ENCODE data around the gene BAG1.

DNA sequence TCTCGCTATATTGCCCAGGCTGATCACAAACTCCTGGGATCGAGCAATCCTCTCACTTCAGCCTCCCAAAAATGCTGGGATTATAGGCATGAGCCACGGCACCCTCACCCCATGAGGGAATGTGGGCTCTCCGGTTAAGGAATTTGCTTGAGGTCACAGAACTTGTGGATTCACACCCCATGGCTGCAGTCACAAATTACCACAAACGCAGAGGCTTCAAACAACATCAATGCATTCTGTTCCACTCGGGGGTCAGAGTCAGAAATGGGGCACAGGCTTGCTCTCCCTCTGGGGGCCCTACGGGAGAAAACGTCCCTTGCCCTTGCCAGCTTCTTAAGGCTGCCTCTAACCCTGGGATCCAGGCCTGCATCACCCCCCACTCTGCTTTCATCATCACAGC is 36.8 kb downstream of the BAG1 start:
- TF ChIP-seq CTCF (conservative IDR thresholded peaks at IDR 0.05; ENCODE audit: low read depth in 2 of 2) (no peak), REST (IDR thresholded peaks at IDR 0.05; ENCODE audit: unreplicated experiment) (no peak), POLR2AphosphoS5 (IDR thresholded peaks at IDR 0.05; ENCODE audit: low read depth) (no peak), EZH2phosphoT487 (IDR thresholded peaks at IDR 0.05; ENCODE audit: unreplicated experiment) (no peak), CREB1 (CRISPR knock-in tag; IDR thresholded peaks at IDR 0.05; ENCODE audit: low read depth) (no peak), EZH2 (IDR thresholded peaks at IDR 0.05; ENCODE audit: low read depth, unreplicated experiment) (no peak), NANOG (IDR thresholded peaks at IDR 0.05; ENCODE audit: borderline replicate concordance) (no peak), STAT1 (IDR thresholded peaks at IDR 0.05; ENCODE audit: unreplicated experiment) (no peak)
- TF ChIP-seq, protein P1, sequence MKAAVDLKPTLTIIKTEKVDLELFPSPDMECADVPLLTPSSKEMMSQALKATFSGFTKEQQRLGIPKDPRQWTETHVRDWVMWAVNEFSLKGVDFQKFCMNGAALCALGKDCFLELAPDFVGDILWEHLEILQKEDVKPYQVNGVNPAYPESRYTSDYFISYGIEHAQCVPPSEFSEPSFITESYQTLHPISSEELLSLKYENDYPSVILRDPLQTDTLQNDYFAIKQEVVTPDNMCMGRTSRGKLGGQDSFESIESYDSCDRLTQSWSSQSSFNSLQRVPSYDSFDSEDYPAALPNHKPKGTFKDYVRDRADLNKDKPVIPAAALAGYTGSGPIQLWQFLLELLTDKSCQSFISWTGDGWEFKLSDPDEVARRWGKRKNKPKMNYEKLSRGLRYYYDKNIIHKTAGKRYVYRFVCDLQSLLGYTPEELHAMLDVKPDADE (IDR thresholded peaks at IDR 0.05), result no peak
